Measurements from ENCODE around the gene ECT2. TPM values are rescaled to one million over a fixed set of nuclear protein-coding genes. Genes with fewer than 3 reads are reported as not detected.

ECT2 gene
- total RNA-seq, 2 experiments from 2014 or later = 51.5 to 66.1 TPM

- no peak for DNase-seq (ENCODE audit: low spot score)
- TF ChIP-seq EZH2phosphoT487 (IDR thresholded peaks at IDR 0.05; ENCODE audit: borderline replicate concordance, low read depth, low read length) (no peak), CTCF (conservative IDR thresholded peaks at IDR 0.05; ENCODE audit: low read length) (no peak)
- BruUV-seq (replicated peaks) = no TSS peak
- Histone ChIP-seq H3K9me3 (ENCODE audit: low read length) (no peaks in the 10 kb centered on the region), H3K79me2 (ENCODE audit: insufficient read depth, low read depth, low read length) (peaks cover 37% of the 10 kb centered on the region), H3K4me3 (ENCODE audit: low read depth, low read length, poor library complexity, severe bottlenecking) (peak overlapping the region; percentile 94), H3K9me2 (ENCODE audit: insufficient read depth, low read length) (no peaks in the 10 kb centered on the region), H3K4me1 (ENCODE audit: insufficient read depth, low read length, poor library complexity, severe bottlenecking) (peaks cover 20% of the 10 kb centered on the region), H3K4me2 (ENCODE audit: low read length) (peak overlapping the region; percentile 75), H2AFZ (ENCODE audit: low read length) (peak overlapping the region; percentile 99), H3K36me3 (ENCODE audit: insufficient read depth, low read length) (peaks cover 22% of the 10 kb centered on the region), H4K20me1 (ENCODE audit: insufficient read depth, low read length) (no peaks in the 10 kb centered on the region; the same call in 1 of the 2 replicates), H3K27ac (ENCODE audit: low read depth, low read length, poor library complexity, severe bottlenecking) (no peak overlapping the region)
- intact Hi-C loops (cut with micrococcal nuclease; ENCODE audit: unreplicated experiment) = no loop called here
- ChIA-PET CTCF (ENCODE audit: unreplicated experiment) (no interaction called here), POLR2A (interaction anchor here (0.7 to 2.7 kb wide), 16 partner anchors 9 to 1735 kb away, joined by 3 to 11 read pairs (median 4); partner anchors contain the start of gene NCEH1)
These were observed 1.1 kb upstream of the ECT2 start for GRCh38 chr3:172749230-172749965.

GRCh38 chr3:172750069-172750367 lies 508 bp upstream of the ECT2 start:
- TSS peak; percentile 95 for BruUV-seq (replicated peaks)
- peak overlapping the region; percentile 75 for H3K4me2 ChIP-seq (ENCODE audit: low read length)
- intact Hi-C loops (cut with micrococcal nuclease; ENCODE audit: unreplicated experiment) = loop anchor here (1.0 to 2.0 kb wide), 2 partner anchors 39 to 77 kb away; partner anchors contain the start of gene NCEH1

More at GRCh38 chr3:172750069-172750367, 508 bp upstream of the ECT2 start:
- H3K4me1 ChIP-seq (ENCODE audit: insufficient read depth, low read length, poor library complexity, severe bottlenecking) = peaks cover 24% of the 10 kb centered on the region
- DNase-seq (ENCODE audit: low spot score) = no peak
- peaks cover 28% of the 10 kb centered on the region for H3K36me3 ChIP-seq (ENCODE audit: insufficient read depth, low read length)
- ChIA-PET CTCF (ENCODE audit: unreplicated experiment) (interaction anchor here (1.0 kb wide), 1 partner anchor 14 kb away, joined by 3 read pairs; no protein-coding TSS in a partner anchor), POLR2A (interaction anchor here (0.6 to 2.7 kb wide), 19 partner anchors 10 to 1735 kb away, joined by 3 to 11 read pairs (median 4); partner anchors contain the start of gene NCEH1)
- peak overlapping the region; percentile 48 for H3K27ac ChIP-seq (ENCODE audit: low read depth, low read length, poor library complexity, severe bottlenecking)
- no peaks in the 10 kb centered on the region; the same call in 1 of the 2 replicates for H4K20me1 ChIP-seq (ENCODE audit: insufficient read depth, low read length)
- peak overlapping the region; percentile 94 for H3K4me3 ChIP-seq (ENCODE audit: low read depth, low read length, poor library complexity, severe bottlenecking)
- H3K9me2 ChIP-seq (ENCODE audit: insufficient read depth, low read length) = no peaks in the 10 kb centered on the region
- no peaks in the 10 kb centered on the region for H3K9me3 ChIP-seq (ENCODE audit: low read length)
- TF ChIP-seq EZH2phosphoT487 (IDR thresholded peaks at IDR 0.05; ENCODE audit: borderline replicate concordance, low read depth, low read length) (no peak), CTCF (conservative IDR thresholded peaks at IDR 0.05; ENCODE audit: low read length) (no peak)
- H3K79me2 ChIP-seq (ENCODE audit: insufficient read depth, low read depth, low read length) = peaks cover 43% of the 10 kb centered on the region
- peak overlapping the region; percentile 99 for H2AFZ ChIP-seq (ENCODE audit: low read length)

Data from OCI-LY7 (cell line).